ENCODE data around the gene HSD17B3.
"Not testable (repeated sequence)": the region's sequence is repeated elsewhere in the genome, so short reads cannot be mapped to it uniquely, and the experiment has no call there.

DNA sequence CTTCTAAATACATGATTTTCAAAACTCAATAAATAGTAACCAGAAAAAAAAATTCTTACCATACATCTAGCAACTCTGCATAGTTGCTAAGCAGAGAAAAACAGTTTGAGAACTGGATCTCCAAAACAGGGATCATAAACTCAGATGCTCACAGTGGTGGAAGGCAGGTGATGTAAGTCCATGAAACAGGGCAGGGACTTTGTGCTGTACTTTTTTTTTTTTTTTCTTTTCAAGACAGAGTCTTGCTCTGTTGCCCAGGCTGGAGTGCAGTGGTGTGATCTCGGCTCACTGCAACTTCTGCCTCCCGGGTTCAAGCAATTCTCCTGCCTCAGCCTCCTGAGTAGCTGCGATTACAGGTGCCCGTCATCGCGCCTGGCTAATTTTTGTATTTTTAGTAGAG is 5.0 kb upstream of the HSD17B3 start:
- not testable (repeated sequence) for TF ChIP-seq EP300, POLR2A, POLR2AphosphoS5 (IDR thresholded peaks at IDR 0.05)
- TF ChIP-seq, protein P1, sequence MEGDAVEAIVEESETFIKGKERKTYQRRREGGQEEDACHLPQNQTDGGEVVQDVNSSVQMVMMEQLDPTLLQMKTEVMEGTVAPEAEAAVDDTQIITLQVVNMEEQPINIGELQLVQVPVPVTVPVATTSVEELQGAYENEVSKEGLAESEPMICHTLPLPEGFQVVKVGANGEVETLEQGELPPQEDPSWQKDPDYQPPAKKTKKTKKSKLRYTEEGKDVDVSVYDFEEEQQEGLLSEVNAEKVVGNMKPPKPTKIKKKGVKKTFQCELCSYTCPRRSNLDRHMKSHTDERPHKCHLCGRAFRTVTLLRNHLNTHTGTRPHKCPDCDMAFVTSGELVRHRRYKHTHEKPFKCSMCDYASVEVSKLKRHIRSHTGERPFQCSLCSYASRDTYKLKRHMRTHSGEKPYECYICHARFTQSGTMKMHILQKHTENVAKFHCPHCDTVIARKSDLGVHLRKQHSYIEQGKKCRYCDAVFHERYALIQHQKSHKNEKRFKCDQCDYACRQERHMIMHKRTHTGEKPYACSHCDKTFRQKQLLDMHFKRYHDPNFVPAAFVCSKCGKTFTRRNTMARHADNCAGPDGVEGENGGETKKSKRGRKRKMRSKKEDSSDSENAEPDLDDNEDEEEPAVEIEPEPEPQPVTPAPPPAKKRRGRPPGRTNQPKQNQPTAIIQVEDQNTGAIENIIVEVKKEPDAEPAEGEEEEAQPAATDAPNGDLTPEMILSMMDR (IDR thresholded peaks at IDR 0.05) = not testable (repeated sequence)

Measured in sigmoid colon (tissue), 4 donors.